Measurements from ENCODE around the gene CCR7. TPM values are rescaled to one million over a fixed set of nuclear protein-coding genes. Genes with fewer than 3 reads are reported as not detected.
A peak's percentile ranks its signal among the peaks of the same experiment; 100 is the strongest.

CCR7 gene
- total RNA-seq, 4 donors from 2014 or later, result 0.37 to 1.9 TPM; not detected in 2

GRCh38 chr17:40510328-40510648 lies 55.0 kb downstream of the CCR7 start:
- no peak for TF ChIP-seq CTCF (IDR thresholded peaks at IDR 0.05)
- ATAC-seq (ENCODE audit: low FRiP score) (peak; percentile 75), DNase-seq (ENCODE audit: low spot score) (no peak)

- no peak for TF ChIP-seq CTCF (IDR thresholded peaks at IDR 0.05)
- DNase-seq (ENCODE audit: low spot score) (no peak), ATAC-seq (ENCODE audit: low FRiP score) (no peak)
Measured at GRCh38 chr17:40509626-40510327, 55.5 kb downstream of the CCR7 start.

- DNase-seq (ENCODE audit: low spot score), result no peak
- TF ChIP-seq CTCF (IDR thresholded peaks at IDR 0.05), result no peak
- no peak for ATAC-seq (ENCODE audit: low FRiP score)
Measured at GRCh38 chr17:40506786-40507185, 58.5 kb downstream of the CCR7 start.

Other genes starting within 250 kb of the CCR7 start
- 1 to 10 TPM in 1 of 4 donors, under 1 TPM in 1, not detected in 2; 0.60 to 2.0 TPM for gene GJD3, start 200.7 kb downstream of the CCR7 start, total RNA-seq
- 10 to 100 TPM in 1 of 4 donors, 1 to 10 TPM in 2, under 1 TPM in 1; 0.65 to 12.7 (median 2.3) TPM for gene TOP2A, start 147.6 kb downstream of the CCR7 start, total RNA-seq
- gene IGFBP4, start 122.0 kb downstream of the CCR7 start, total RNA-seq, result 100 to 1,000 TPM; 352 to 633 (median 429) TPM
- gene TNS4, start 63.8 kb downstream of the CCR7 start, total RNA-seq, result 1 to 10 TPM in 2 of 4 donors, not detected in 2; 1.8 to 2.1 TPM
- 10 to 100 TPM; 66.5 to 88.3 (median 76.0) TPM for gene SMARCE1, start 82.3 kb upstream of the CCR7 start, total RNA-seq
- 10 to 100 TPM in 1 of 4 donors, 1 to 10 TPM in 2, not detected in 1; 2.0 to 11.5 (median 3.5) TPM for gene KRT222, start 99.7 kb upstream of the CCR7 start, total RNA-seq
- gene KRT24, start 138.3 kb upstream of the CCR7 start, total RNA-seq, result not detected
- gene KRT25, start 189.9 kb upstream of the CCR7 start, total RNA-seq, result not detected
- gene KRT26, start 206.7 kb upstream of the CCR7 start, total RNA-seq, result not detected
- gene KRT27, start 217.1 kb upstream of the CCR7 start, total RNA-seq, result not detected
- not detected for gene KRT28, start 234.5 kb upstream of the CCR7 start, total RNA-seq